GM15510 (cell line): ENCODE measurements around the gene FEZF1.

Experiments
- POLR2A ChIP-seq: IDR thresholded peaks from 3 replicates; pipeline ENCODE4 v1.6.1; 2011; ENCODE audit warnings: borderline replicate concordance; ENCODE audit not compliant: insufficient read length; ENCODE audit errors: extremely low read depth

FEZF1 gene

DNA sequence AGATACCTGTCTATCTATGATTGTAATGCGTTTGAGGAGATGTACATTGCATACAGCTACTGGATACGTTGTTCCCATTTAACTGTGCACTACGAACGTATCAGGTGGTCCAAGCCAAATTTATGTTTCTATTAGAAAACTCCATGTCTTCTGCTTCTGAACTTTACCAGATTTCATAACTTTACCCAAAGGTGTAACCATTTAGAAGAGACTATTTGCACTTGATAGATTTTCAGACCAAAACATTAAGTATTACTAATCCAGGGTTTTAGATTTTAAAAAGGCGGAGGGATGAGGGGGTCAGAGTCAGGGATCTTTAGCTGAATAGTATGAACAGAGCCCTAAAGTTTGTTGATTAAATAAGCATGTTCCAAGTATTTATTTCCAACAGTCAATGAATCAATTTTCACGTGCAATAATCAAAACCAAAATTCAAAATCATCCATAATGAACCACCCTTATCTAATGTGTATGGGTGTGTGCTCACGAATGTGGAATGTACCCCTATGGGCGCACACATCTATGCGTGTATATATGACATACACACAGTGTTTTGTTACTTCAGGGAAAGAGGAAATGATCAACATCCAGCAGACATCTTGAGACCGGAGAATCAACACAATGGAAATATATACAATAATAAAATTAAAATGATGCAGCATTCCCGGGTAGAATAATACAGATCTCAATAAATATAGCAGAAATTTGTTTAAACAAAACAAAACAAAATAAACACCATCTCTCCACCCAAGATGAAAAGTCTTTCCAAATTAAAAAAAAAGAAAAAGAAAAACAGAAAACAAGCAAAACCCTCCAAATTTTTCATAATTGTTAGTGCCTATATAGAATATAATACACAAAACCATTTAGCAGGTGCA is 3.4 kb downstream of the FEZF1 start:
- no peak for TF ChIP-seq POLR2A

DNA sequence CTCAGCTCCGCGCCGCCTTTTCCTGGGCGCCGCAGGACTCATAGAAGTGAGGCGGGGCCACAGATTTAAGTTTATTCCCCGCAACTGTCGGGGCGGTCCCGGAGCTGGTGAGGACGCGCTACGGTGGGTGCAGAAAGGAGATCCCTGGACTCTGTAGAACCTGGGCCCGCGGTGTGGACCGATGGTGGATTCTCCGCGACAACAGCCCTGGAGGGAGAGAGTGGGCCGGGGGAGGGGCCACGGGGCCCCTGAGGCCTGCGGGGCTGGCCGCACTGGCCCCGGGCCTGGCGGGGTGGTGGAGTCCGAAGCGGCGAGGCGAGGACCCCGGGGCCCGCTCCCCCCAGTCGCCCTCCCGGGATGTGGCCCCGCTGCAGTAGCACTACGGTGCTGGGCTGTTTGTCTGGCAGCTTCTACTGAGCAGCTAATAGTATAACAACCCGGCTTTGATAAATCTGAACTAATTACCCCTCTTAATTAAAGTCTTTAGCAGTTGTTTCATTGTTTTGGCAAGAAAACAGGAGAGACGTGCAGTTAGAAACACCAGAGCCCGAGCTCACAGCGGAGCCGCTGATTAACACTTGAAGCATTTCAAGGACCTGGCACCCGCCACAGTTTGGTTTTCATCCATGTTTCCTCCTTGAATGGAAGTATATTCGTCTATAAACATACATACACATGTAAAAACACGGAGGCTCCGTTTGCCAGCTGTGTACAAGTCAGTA is 4.2 kb downstream of the FEZF1 start:
- no peak for TF ChIP-seq POLR2A

DNA sequence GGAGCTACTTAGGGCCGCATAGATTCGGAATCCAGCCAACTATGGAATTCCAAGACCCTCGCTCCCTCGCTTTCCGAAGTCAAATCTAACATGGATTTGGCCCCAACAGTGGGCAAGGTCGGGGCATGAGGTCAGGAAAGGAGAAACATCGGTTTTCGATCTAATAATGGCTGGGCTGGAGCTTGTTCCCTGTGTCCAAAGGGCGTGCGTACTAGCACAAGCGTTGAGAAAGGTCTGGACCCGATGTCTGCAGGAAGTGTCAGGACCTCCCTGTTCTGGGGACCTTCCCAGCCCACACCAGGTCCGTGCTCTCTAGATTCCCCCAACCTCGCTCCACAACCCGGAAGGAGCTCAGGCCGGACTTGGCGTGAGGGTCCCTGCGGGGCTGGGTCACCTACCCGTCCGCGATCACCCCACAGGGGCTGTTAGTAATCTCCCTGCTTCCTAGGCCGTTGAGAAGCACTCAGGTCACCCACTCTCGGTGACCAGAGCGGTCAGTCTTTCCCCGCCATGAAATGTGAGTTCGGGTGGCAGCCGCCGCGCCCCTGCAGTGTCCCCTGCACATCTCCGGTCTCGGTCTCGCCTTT is 4.8 kb downstream of the FEZF1 start:
- no peak for TF ChIP-seq POLR2A

DNA sequence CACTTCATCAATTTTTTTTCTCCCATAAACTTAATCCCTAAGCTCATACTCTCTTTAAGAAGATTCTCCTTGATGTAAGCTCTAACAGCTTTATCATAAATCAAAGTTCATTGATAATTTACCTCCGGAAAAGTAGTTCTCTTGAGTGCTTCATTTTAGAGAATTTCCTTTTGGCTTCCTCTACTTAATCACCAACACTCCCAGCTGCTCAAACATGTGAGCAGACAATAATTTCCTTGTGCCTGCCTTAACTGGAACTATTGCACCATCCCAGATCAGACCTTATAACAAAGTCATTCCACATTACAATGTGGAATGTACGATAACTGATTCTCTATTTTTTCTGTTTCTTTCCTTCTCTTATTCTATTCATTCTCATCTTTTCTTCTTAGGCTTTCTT is 5.9 kb downstream of the FEZF1 start:
- no peak for TF ChIP-seq POLR2A

DNA sequence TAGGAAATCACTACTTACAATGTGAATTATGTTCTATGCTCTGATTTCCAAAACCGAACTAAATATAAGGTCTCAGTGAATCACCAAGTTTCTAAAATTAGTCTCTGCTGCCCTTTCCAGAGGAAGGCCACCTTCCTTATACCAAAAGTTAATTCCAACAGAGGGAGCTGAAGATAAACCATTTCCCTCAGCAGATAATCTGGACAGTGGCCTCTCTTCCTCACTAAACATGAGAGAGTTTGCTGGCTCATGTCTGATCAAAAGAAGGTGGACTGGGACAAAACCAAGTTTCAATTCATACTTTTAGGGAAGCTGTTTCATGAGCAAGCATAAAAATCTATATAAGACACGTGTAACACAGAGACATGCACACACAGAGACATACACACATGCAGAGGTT is 6.4 kb downstream of the FEZF1 start:
- no peak for TF ChIP-seq POLR2A

DNA sequence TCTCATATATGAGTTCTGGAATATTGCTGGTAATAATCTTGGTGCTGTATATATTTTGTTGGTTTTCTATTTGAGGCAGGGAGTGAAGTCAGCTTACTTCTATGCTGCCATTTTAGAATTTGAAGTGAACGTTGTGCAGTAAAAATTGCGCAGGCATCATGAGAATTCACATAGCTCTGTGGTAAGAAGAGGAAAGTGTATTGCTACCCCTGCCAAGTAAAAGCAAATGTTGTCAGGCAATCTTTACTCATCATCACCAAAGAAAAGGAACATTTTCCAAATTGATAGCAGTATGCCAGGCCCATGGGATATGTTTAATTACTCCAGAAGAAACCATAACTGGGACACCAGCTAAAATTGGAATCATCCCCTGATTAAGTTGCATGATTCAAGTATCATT is 13.4 kb downstream of the FEZF1 start:
- TF ChIP-seq POLR2A = no peak

DNA sequence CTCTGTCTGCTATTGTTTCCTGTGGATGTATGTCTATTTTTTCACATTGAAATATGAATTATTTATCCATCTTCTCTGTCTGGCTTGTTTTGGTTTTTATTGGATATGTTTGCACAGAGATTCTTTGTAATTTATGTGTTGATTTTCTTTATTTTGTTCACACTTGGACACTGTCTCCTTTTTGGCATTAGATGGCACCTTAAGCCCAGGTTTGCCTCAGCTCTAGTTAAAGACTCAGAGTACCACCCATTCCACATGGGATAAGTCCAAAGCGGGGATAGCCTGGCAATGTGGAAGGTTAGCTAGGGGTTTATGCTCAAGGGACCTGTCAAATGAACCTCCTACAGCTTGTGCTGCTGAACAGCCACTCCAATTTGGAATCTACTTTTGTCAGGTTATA is 14.1 kb downstream of the FEZF1 start:
- TF ChIP-seq POLR2A = no peak

DNA sequence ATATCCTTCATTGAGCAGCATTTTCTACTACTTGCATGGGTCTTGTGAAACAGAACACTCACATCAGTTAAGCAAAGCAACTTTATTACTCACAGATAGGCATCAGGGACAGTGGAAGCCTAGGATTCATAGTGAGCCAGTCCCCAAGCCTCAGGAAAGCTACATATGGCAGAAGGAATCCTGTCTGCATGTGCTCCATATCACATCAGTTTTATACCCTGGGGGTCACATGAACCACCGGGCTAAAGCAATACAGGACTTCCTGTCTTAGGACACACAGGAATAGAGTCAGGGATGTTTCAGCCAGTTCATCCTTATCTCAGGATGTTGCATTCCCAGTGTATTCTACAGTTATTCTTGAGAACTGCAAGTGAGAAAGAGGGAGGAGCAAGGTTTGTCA is 15.1 kb downstream of the FEZF1 start:
- no peak for TF ChIP-seq POLR2A

DNA sequence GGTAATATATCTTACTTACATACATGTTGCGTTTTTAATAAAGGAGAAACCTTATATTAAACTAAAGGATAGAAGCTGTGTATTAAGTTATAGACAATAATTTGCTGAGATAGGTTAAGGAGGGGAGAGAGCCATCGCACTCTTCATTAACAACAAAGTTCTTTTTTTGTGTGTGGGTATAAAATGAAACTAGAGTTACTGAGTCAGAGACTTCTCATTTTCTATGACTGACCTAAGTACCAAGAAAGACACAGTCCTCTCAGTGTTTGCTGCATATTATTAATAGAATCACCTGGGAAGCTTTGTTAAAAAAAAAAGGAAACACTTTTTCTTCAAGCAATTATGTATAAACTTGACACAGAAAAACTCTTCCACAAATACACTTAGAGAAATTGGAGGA is 31.4 kb downstream of the FEZF1 start:
- no peak for TF ChIP-seq POLR2A

DNA sequence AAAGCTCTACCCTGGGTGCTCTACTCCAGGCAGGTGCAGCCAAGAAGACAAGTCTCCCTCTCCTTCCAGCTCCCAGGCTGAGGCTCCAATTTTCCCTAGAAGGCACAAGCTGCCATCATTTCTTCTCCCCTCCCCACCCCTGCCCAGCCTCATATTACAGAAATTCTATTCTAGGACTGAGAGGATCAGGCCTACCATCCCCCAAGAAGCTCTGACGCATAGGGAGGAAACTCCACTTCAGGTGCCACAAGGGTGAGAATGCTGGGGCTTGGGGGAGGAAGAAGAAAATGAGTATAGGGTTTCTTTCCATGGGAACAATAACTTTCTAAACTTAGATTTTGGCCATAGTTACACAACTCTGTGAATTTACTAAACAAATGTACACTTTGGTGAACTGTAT is 35.3 kb downstream of the FEZF1 start:
- TF ChIP-seq POLR2A = no peak

DNA sequence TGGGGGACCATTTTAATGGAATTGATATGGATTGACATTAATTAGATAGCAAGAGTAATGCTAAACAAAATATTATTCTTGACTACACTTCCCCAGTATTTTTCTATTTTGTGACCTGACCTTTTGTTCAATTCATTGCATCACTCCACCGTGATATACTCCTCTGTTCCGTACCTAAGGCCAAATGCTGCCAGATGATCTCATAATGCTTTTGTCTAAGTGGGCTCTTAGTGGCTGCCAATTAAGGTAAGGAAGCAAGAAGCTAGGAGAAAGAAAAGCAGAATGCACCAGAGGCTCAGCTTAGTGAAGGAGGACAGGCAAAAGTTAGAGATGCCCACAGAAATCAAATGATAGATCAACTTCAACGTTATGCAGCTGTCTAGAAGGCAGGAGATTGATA is 36.4 kb downstream of the FEZF1 start:
- TF ChIP-seq POLR2A = no peak

DNA sequence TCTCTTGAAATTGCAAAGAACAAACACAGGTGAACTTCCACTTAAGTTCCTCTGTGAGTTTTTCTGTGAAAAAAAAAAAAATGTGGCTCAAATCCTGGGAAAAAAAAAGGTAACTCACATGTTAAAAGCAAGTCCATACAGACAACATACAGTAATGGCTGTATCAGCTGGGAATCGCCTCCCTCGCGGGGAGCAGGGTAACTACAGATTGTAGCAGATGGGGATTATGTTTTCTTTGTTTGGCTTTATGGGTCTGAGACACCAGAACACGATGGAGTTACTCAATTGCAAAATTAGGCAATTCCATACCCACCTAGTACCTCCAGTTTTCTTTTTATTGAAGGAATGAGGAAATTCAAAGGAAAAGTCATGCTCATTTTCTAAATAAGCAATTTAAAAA is 42.3 kb downstream of the FEZF1 start:
- no peak for TF ChIP-seq POLR2A

DNA sequence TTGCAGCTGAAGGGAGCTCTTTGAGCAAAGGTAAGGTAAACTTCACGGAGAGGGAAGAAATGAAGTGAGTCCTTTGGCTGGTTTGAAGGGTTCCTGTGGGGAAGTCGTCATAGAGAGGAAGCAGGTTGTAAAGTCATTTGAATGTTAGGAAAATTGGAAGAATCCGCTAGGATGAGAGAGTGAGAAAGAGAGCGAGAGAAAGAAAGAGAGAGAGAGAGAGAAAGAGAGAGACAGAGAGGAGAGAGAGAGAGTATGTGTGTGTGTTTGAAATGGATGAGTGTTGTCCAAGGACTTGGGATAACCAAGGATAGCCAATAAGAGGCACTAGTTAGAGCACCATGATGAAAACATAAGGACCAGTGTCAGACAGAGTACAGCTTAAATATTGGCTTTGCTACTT is 43.1 kb downstream of the FEZF1 start:
- TF ChIP-seq POLR2A = no peak

DNA sequence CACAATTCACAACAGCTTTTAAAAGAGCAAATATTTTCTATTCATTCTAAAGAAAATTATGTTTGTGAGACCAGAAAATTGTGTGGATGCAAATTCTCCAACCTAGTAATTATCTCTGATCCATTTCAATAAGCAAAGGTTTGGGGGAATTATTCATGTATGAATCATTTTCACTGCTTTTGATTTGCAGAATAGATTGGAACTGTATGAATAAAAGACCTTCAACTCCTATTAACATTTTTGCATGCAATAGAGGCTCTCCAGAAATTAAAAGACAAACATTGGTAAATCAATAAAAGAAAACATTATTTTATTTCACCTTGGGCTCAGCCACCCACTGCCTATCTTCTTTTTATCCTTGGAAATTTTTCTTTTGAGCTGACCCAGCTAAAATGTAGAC is 43.5 kb downstream of the FEZF1 start:
- no peak for TF ChIP-seq POLR2A

DNA sequence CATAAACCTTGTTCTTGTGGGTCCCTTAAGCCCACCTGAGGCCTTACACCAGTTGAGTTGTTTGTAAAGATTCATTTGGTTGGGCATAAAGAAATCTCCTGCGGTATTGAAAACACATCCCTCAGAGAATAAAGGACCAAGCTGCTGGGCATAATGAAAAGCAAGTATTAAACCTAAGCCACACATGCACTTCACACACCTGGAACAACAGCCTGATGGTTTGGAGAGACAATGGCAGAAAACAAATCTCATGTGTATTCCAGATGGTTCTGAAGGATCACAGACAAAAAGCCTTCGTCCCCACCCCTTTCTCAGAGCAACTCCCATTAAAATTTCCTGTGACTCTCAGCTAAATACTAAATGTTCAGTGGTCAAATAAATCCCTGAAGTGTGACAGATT is 44.2 kb downstream of the FEZF1 start:
- TF ChIP-seq POLR2A = no peak

DNA sequence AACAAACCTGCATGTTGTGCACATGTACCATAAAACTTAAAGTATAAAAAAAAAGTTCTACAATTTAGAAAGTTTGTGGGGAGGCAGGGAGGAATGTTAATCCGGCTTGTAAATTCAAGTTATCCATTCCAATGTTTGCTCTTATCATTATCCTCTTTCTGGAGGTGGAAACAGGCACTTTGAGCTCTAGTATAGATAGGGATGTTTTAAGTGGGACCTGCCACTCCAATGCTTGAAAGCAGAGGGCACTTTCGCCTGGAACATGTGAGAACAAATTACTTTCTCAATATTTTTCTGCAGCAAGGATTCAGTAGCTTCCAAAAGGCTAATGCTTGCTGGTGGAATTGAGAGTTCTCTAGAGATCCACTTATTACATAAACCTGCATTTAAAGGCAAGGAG is 45.6 kb downstream of the FEZF1 start:
- TF ChIP-seq POLR2A = no peak
